Left lung (tissue), 10 donors: Measurements from ENCODE around the gene ENOX1. TPM values are rescaled to one million over a fixed set of nuclear protein-coding genes. Genes with fewer than 3 reads are reported as not detected.

Source experiments
- ATAC-seq: fragments of 200-7000 bp; cut with Tn5 transposase; one replicate; pipeline ENCODE4 v1.9.1; 2020; ENCODE audit warnings: moderate library complexity
- DNase-seq, 4 donors: peaks; one replicate each; pipeline ENCODE4 v3.0.0-alpha.2; 2013 to 2020
- H3K27ac ChIP-seq, 2 donors: fragments of 200-600 bp; sonication (generic) in 1 of 2; one replicate each; pipeline versions ENCODE4 v1.5.0 to v1.8.0; 2020 to 2021
- H3K27me3 ChIP-seq, 2 donors: fragments of 200-600 bp; sonication (generic) in 1 of 2; one replicate each; pipeline versions ENCODE4 v1.5.0 to v1.8.0; 2020 to 2021
- H3K36me3 ChIP-seq, 2 donors: fragments of 200-600 bp; sonication (generic) in 1 of 2; one replicate each; pipeline versions ENCODE4 v1.5.0 to v1.8.0; 2020 to 2021
- H3K4me1 ChIP-seq, 2 donors: fragments of 200-600 bp; one replicate each; pipeline ENCODE4 v1.8.0; 2021
- H3K4me3 ChIP-seq, 2 donors: fragments of 200-600 bp; sonication (generic) in 1 of 2; one replicate each; pipeline versions ENCODE4 v1.5.0 to v1.8.0; 2020 to 2021; ENCODE audit warnings: mild to moderate bottlenecking in 1 of 2
- H3K9me3 ChIP-seq, 2 donors: fragments of 200-600 bp; sonication (generic) in 1 of 2; one replicate each; pipeline versions ENCODE4 v1.5.0 to v1.8.0; 2020 to 2021
- CTCF ChIP-seq, 2 donors: fragments of 200-600 bp; sonication (generic) in 1 of 2; IDR thresholded peaks; one replicate each; pipeline versions ENCODE4 v1.5.0 to v1.8.0; 2021; ENCODE audit warnings: antibody characterized with exemption in 2 of 2
- intact Hi-C, 2 donors: fragments of 100-400 bp; cut with DNase I; formaldehyde crosslinking; loops; one replicate each; pipeline versions ENCODE4 v1.11.2 to v1.14.2; 2022
- polyA plus RNA-seq, 6 donors: library from polyadenylated mRNA; unstranded; fragments of 120-200 nt; gene quantifications; one replicate each; pipeline ENCODE4 v1.2.1, GENCODE V29; 2013; ENCODE audit not compliant: insufficient read length in 6 of 6
- total RNA-seq, 2 donors: library from RNA; stranded (reverse); fragmentation: NEBNext Ultra II Directional; extraction: Animal tissue kit (Norgen Biotek cat#: 25700); gene quantifications; one replicate each; pipeline ENCODE4 v1.2.1, GENCODE V29; 2021
- donor health status: DM: no; HTN: yes; CAD: no.
- donor health status: DM: no; HTN: no; CAD: no.

Gene ENOX1
- total and polyA plus RNA-seq, 8 donors: 1.5 to 9.0 (median 6.8) TPM

GRCh38 chr13:43402380-43402779 lies 384.4 kb downstream of the ENOX1 start:
- Histone ChIP-seq H3K9me3 (no peaks in the 10 kb centered on the region), H3K27me3 (no peaks in the 10 kb centered on the region), H3K4me3 (no peak overlapping the region), H3K36me3 (no peaks in the 10 kb centered on the region), H3K27ac (no peak overlapping the region), H3K4me1 (no peaks in the 10 kb centered on the region)
- DNase-seq (no peak), ATAC-seq (no peak)
- TF ChIP-seq CTCF (IDR thresholded peaks at IDR 0.05): no peak
- intact Hi-C loops: no loop called here

- H3K27me3 ChIP-seq: no peaks in the 10 kb centered on the region
- no peaks in the 10 kb centered on the region for H3K4me1 ChIP-seq
- no peaks in the 10 kb centered on the region for H3K9me3 ChIP-seq
- H3K36me3 ChIP-seq: no peaks in the 10 kb centered on the region
- DNase-seq: no peak
- H3K4me3 ChIP-seq: no peak overlapping the region
- no peak overlapping the region for H3K27ac ChIP-seq
- intact Hi-C loops: no loop called here
- no peak for TF ChIP-seq CTCF (IDR thresholded peaks at IDR 0.05)
- no peak for ATAC-seq
Observed at GRCh38 chr13:43401361-43401760, 385.4 kb downstream of the ENOX1 start.

GRCh38 chr13:43397111-43397510 lies 389.7 kb downstream of the ENOX1 start:
- H3K27me3 ChIP-seq: no peaks in the 10 kb centered on the region
- H3K4me1 ChIP-seq: no peaks in the 10 kb centered on the region
- H3K9me3 ChIP-seq: no peaks in the 10 kb centered on the region
- DNase-seq: no peak
- no peak for TF ChIP-seq CTCF (IDR thresholded peaks at IDR 0.05)
- H3K27ac ChIP-seq: no peak overlapping the region
- H3K36me3 ChIP-seq: no peaks in the 10 kb centered on the region
- intact Hi-C loops: no loop called here
- H3K4me3 ChIP-seq: no peak overlapping the region
- ATAC-seq: no peak

- no peaks in the 10 kb centered on the region for H3K9me3 ChIP-seq
Observed at GRCh38 chr13:43391036-43391435, 395.7 kb downstream of the ENOX1 start.

GRCh38 chr13:43390619-43391018 lies 396.2 kb downstream of the ENOX1 start:
- Histone ChIP-seq H3K27me3 (no peaks in the 10 kb centered on the region), H3K4me1 (no peaks in the 10 kb centered on the region), H3K36me3 (no peaks in the 10 kb centered on the region), H3K27ac (no peak overlapping the region), H3K9me3 (no peaks in the 10 kb centered on the region), H3K4me3 (no peak overlapping the region)
- no peak for DNase-seq
- ATAC-seq: no peak
- TF ChIP-seq CTCF (IDR thresholded peaks at IDR 0.05): no peak
- intact Hi-C loops: no loop called here

More at GRCh38 chr13:43391036-43391435, 395.7 kb downstream of the ENOX1 start:
- intact Hi-C loops: no loop called here
- no peaks in the 10 kb centered on the region for H3K4me1 ChIP-seq
- no peaks in the 10 kb centered on the region for H3K27me3 ChIP-seq
- no peak for DNase-seq
- ATAC-seq: no peak
- no peak overlapping the region for H3K27ac ChIP-seq
- no peak overlapping the region for H3K4me3 ChIP-seq
- no peak for TF ChIP-seq CTCF (IDR thresholded peaks at IDR 0.05)
- H3K36me3 ChIP-seq: no peaks in the 10 kb centered on the region
